PFSK-1 (cell line): Measurements from ENCODE around the gene AGMO.

Experiments used
- FOXP2 ChIP-seq: optimal IDR thresholded peaks from 2 replicates; pipeline ENCODE3; 2011; ENCODE audit warnings: borderline replicate concordance, control low read depth, inconsistent platforms; ENCODE audit not compliant: insufficient read depth; ENCODE audit errors: extremely low read length, extremely low read depth
- POLR2AphosphoS5 ChIP-seq: IDR thresholded peaks from 2 replicates; pipeline ENCODE4 v1.6.1; 2012; ENCODE audit warnings: low read depth, mild to moderate bottlenecking, control low read depth, low read length, moderate library complexity
- REST ChIP-seq, 2 experiments: IDR thresholded peaks; 2 replicates each; pipeline versions ENCODE4 v1.6.1 to v1.8.0; 2011 to 2012; ENCODE audit warnings: low read depth in 2 of 2, low read length in 2 of 2, control low read depth in 1 of 2, inconsistent platforms in 1 of 2, mild to moderate bottlenecking in 1 of 2, moderate library complexity in 1 of 2; ENCODE audit not compliant: insufficient read depth in 1 of 2
- SIN3A ChIP-seq: IDR thresholded peaks from 2 replicates; pipeline ENCODE4 v1.6.1; 2012; ENCODE audit warnings: mild to moderate bottlenecking, low read length, moderate library complexity, borderline replicate concordance; ENCODE audit not compliant: insufficient read depth
- TAF1 ChIP-seq: IDR thresholded peaks from 2 replicates; pipeline ENCODE4 v1.6.1; 2012; ENCODE audit warnings: low read length, control low read depth, borderline replicate concordance; ENCODE audit not compliant: insufficient read depth

AGMO gene

GRCh38 chr7:15507708-15508107 lies 54.1 kb downstream of the AGMO start:
- TF ChIP-seq FOXP2 = no peak
- TF ChIP-seq SIN3A = no peak
- TF ChIP-seq TAF1 = no peak
- no peak for TF ChIP-seq POLR2AphosphoS5
- no peak for TF ChIP-seq REST (IDR thresholded peaks at IDR 0.05; ENCODE audit: insufficient read depth in 1 of 2, low read depth in 2 of 2, low read length in 2 of 2)

DNA sequence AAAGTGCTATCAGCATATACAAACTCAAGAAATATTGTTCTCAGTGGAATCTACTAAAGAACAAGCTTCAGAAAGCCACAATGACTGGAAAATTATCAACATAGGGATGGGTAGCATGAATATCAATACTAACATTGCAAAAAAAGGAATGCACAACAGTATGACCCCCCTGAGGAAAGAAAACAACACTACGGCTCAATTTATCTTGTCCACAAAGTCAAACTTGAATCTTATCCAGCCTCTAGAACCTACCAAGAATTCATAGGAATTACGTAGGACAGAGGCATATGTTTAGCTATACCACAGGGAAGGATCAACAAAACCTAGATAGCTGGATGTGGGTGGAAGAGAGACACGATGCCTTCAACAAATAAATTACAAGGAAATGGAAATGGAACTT lies 54.6 kb downstream of the AGMO start:
- TF ChIP-seq POLR2AphosphoS5 (no peak), FOXP2 (no peak), SIN3A (no peak), TAF1 (no peak), REST (IDR thresholded peaks at IDR 0.05; ENCODE audit: insufficient read depth in 1 of 2, low read depth in 2 of 2, low read length in 2 of 2) (no peak)

DNA sequence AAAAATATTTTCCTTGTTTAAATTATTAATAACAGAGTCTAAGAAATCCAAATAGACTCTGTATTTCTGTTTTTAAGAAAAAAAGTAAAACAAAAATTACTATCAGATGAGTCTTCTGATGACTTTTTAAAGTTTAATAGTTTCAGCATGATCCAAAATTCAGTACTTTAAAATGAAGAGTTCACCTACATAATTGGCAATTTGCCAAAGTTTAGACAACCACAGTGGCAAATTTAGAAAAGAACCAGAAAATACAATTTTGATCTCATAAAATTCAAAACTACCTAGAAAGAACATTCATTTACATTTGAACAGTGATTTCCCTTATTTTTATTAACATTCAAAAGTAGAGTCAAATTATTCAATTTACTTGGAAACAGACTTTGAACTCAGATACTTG lies 56.1 kb downstream of the AGMO start:
- TF ChIP-seq POLR2AphosphoS5 (no peak), REST (IDR thresholded peaks at IDR 0.05; ENCODE audit: insufficient read depth in 1 of 2, low read depth in 2 of 2, low read length in 2 of 2) (no peak), SIN3A (no peak), FOXP2 (no peak), TAF1 (no peak)

GRCh38 chr7:15504351-15504750 lies 57.5 kb downstream of the AGMO start:
- TF ChIP-seq SIN3A (no peak), POLR2AphosphoS5 (no peak), REST (IDR thresholded peaks at IDR 0.05; ENCODE audit: insufficient read depth in 1 of 2, low read depth in 2 of 2, low read length in 2 of 2) (no peak), TAF1 (no peak), FOXP2 (no peak)
